Glutamatergic neuron (in vitro differentiated cells): ENCODE data around the gene TNFRSF6B. TPM values are rescaled to one million over a fixed set of nuclear protein-coding genes. Genes with fewer than 3 reads are reported as not detected.
A peak's percentile ranks its signal among the peaks of the same experiment; 100 is the strongest.

Experiments used
- DNase-seq: peaks from one replicate; pipeline ENCODE4 v3.0.0; 2022
- H3K27ac Mint-ChIP-seq: one replicate; pipeline ENCODE4 v1.8.0; 2020; ENCODE audit warnings: mild to moderate bottlenecking, mixed read lengths, inconsistent platforms; ENCODE audit not compliant: unreplicated experiment
- H3K27me3 Mint-ChIP-seq: one replicate; pipeline ENCODE4 v1.8.0; 2020; ENCODE audit warnings: mild to moderate bottlenecking, moderate library complexity, mixed read lengths, inconsistent platforms; ENCODE audit not compliant: unreplicated experiment
- H3K36me3 Mint-ChIP-seq: one replicate; pipeline ENCODE4 v1.8.0; 2020; ENCODE audit warnings: mild to moderate bottlenecking, mixed read lengths, inconsistent platforms; ENCODE audit not compliant: unreplicated experiment
- H3K4me1 Mint-ChIP-seq: one replicate; pipeline ENCODE4 v1.8.0; 2020; ENCODE audit warnings: mild to moderate bottlenecking, low read depth, mixed read lengths, inconsistent platforms; ENCODE audit not compliant: unreplicated experiment
- H3K4me3 Mint-ChIP-seq: one replicate; pipeline ENCODE4 v1.8.0; 2020; ENCODE audit warnings: mild to moderate bottlenecking, mixed read lengths, inconsistent platforms; ENCODE audit not compliant: unreplicated experiment
- H3K9me3 Mint-ChIP-seq: one replicate; pipeline ENCODE4 v1.8.0; 2020; ENCODE audit warnings: mild to moderate bottlenecking, moderate library complexity, mixed read lengths, inconsistent platforms; ENCODE audit not compliant: unreplicated experiment
- CTCF ChIP-seq: fragments of 200-600 bp; sonication (generic); IDR thresholded peaks from one replicate; pipeline ENCODE4 v1.5.0; 2021; ENCODE audit not compliant: partially characterized antibody, unreplicated experiment
- total RNA-seq: library from RNA; stranded (reverse); fragmentation: NEBNext Ultra II Directional; extraction: Animal tissue kit (Norgen Biotek cat#: 25700); gene quantifications from one replicate; pipeline ENCODE4 v1.2.1, GENCODE V29; 2021; ENCODE audit not compliant: unreplicated experiment

TNFRSF6B gene
- total RNA-seq, 1 donor from 2014 or later, result not detected

DNA sequence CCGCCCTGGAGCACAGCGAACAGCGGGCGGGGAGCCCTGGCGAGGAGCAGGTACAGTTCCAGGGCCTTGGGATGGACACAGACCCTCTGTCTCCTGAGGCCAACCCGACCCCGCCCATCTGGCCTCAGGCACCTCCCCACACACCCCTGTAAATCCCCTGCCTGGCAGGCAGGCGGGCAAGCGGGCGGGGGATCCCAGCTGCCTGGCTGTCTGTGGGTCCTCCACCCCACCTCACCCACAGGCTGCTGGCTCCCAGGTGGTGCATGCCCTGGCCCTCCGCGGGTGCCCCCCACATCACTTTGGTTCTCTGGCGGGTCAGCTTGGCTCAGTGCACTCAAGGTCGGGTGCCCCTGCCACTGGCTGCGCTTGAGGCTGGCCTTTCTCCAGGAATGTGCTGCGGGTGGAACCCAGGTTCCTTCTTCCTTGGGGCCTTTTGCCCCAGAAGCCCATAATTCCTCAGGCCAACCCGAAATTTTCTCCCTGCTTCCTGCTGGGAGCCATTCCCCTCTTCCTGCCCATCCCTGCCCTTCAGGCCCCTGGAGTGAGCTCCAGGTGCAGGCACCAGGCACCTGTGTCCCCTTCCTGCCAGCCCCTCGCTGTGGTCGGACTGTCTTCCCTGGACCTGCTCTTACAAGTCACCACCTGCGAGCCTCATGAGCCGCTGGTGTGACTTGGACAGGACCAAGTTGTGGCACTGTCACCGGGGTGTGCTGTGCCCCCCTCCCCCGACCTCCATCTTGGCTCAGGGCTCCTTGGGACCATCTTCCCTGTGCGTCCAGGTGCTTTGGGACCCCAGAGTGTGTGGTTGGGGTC, 5.3 kb upstream of the TNFRSF6B start:
- TF ChIP-seq CTCF, result no peak
- Mint-ChIP-seq H3K9me3 (peaks cover 3% of the 10 kb centered on the region), H3K27ac (no peak overlapping the region), H3K4me1 (no peaks in the 10 kb centered on the region), H3K4me3 (no peak overlapping the region), H3K36me3 (no peaks in the 10 kb centered on the region), H3K27me3 (peaks cover 7% of the 10 kb centered on the region)
- peak; percentile 26 for DNase-seq

- H3K4me1 Mint-ChIP-seq, result no peaks in the 10 kb centered on the region
- H3K27ac Mint-ChIP-seq, result no peak overlapping the region
- no peaks in the 10 kb centered on the region for H3K36me3 Mint-ChIP-seq
- DNase-seq, result peak; percentile 7
- H3K4me3 Mint-ChIP-seq, result no peak overlapping the region
- peaks cover 7% of the 10 kb centered on the region for H3K27me3 Mint-ChIP-seq
- peaks cover 3% of the 10 kb centered on the region for H3K9me3 Mint-ChIP-seq
- no peak for TF ChIP-seq CTCF
Observed at GRCh38 chr20:63691711-63692435, 4.6 kb upstream of the TNFRSF6B start.

DNA sequence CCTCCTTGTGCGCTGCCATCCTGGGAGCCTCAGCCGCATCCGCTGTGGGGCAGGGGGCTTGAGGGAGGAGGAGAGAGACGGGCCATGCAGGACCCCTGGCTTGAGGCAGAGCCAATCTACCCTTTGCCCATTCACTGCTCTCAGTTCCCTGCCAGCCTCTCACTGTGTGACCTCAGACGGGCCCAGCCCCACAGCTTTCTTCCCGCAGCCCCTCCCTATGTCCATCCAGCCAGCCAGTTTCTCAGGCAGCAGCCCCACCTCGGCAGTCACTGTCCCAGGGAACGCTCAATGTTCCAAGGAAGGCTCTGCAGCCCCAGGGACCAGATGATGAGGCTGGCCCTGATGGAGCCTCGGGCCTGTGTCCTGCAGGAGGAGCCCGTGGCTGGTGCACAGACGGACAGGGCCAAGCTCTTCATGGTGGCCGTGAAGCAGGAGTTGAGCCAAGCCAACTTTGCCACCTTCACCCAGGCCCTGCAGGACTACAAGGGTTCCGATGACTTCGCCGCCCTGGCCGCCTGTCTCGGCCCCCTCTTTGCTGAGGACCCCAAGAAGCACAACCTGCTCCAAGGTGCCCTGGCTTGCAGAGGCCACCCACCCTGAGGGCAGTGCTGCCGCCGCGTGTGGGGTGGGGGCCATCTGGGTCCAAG, 3.9 kb upstream of the TNFRSF6B start:
- TF ChIP-seq CTCF, result no peak
- no peak for DNase-seq
- Mint-ChIP-seq H3K4me1 (no peaks in the 10 kb centered on the region), H3K27ac (no peak overlapping the region), H3K27me3 (peaks cover 9% of the 10 kb centered on the region), H3K4me3 (no peak overlapping the region), H3K36me3 (no peaks in the 10 kb centered on the region), H3K9me3 (peaks cover 3% of the 10 kb centered on the region)

DNA sequence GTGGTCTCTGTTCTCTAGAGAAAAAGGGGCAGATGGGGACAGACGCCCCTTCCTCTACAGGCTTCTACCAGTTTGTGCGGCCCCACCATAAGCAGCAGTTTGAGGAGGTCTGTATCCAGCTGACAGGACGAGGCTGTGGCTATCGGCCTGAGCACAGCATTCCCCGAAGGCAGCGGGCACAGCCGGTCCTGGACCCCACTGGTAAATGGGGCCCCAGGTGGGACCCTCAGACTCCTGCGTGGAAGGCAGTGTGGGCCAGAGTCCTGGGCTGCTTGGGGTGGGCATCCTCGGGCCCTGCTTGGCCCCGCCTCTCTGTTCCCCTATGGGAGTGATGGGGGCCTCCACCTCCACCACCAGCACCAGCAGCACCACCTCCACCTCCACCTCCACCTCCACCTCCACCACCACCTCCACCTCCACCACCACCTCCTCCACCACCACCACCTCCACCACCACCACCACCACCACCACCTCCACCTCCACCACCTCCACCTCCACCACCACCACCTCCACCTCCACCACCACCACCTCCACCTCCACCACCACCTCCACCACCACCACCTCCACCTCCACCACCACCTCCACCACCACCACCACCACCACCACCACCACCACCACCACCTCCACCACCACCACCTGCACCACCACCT, 3.2 kb upstream of the TNFRSF6B start:
- Mint-ChIP-seq H3K27ac (no peak overlapping the region), H3K4me3 (no peak overlapping the region), H3K36me3 (no peaks in the 10 kb centered on the region), H3K9me3 (peaks cover 3% of the 10 kb centered on the region), H3K4me1 (no peaks in the 10 kb centered on the region), H3K27me3 (peaks cover 12% of the 10 kb centered on the region)
- no peak for DNase-seq
- TF ChIP-seq CTCF, result no peak
